GM18502 (cell line): Measurements from ENCODE around the gene DLGAP1.
"Not testable (repeated sequence)": the region's sequence is repeated elsewhere in the genome, so short reads cannot be mapped to it uniquely, and the experiment has no call there.

Source experiments
- ATAC-seq: cut with Tn5 transposase; IDR thresholded peaks from one replicate; pipeline ENCODE4 v1.9.1; 2021; ENCODE audit warnings: mild to moderate bottlenecking; ENCODE audit not compliant: unreplicated experiment, poor library complexity

The DLGAP1 gene

DNA sequence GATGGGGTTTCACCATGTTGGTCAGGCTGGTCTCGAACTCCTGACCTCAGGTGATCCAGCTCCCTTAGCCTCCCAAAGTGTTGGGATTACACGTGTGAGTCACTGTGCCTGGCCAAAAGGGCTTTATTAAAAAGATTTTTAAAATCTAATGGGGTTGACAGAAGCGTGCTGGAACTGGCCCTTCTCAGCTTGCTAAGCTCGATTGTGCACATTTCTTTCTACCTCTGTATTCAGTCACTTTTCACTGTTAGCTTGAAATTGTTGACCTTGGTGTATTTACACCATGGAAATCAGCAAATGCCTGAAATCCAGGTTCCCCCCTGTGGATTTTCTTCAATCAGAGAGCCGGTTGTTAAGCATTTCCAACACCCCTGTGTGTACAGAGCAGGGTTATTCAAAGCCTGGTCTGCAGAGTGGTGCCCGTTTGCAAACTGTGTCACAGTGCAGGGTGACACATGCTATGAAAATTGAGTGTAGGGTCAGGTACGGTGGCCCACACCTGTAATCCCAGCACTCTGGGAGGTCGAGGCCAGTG lies 864.9 kb downstream of the DLGAP1 start:
- ATAC-seq, result no peak

DNA sequence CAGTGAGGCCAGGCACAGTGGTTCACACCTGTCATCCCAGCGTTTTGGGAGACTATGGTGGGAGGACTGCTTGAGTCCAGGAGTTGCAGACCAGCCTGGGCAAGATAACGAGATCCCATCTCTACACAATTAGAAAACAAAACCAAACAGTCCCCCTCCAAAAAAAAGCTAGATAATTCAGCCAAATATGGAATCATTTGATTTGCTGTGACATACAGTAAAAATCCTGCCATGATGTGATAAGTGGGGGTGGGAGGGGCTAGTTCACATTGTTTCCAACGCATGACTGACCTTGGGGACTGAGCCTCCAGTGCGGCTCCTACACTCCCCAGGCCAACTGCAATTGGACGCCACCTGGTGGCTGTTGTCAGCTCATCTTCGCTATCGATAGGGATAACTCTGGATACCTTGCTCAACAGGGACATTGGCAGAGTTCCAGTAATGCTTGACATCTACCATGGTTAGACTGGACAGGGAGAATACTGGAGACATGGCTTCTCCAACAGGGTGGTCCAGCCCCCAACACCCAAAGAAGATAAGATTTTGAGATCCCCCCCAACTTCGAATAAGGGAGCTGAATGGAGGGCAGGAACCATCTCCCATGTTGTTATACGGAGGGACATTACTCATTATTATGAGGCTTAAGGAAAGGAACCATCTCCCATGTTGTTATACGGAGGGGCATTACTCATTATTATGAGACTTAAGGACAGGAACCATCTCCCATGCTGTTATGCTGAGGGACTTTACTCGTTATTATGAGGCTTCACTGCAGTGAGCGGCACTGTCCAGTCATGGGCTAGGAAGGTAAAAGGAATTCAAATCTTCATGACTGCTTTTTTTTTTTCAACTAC lies 869.2 kb downstream of the DLGAP1 start:
- ATAC-seq, result peak; percentile 36

DNA sequence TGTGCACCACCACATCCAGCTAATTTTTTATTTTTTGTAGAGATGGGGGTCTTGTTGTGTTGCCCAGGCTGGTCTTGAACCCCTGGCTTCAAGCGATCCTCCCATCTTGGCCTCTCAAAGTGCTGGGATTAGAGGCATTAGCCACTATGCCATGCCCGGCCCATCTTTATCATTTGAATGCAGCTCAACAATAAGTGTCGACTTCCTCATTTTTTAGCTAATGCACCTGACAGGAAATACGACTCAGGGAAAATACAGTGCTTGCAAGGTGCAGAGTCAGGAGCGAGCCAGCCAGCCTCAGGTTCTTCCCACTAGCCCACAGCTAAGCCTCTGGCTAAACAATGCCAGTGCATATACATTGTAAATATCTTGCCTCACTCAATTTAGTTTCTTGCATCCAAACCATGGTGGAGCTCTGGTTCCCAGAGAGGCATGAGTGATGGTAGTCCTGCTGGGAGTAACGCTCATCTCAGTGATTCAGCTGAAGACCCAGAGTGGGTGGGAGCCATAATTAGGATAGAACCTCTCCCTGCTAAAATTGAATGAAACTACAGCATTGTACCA lies 870.1 kb downstream of the DLGAP1 start:
- no peak for ATAC-seq

DNA sequence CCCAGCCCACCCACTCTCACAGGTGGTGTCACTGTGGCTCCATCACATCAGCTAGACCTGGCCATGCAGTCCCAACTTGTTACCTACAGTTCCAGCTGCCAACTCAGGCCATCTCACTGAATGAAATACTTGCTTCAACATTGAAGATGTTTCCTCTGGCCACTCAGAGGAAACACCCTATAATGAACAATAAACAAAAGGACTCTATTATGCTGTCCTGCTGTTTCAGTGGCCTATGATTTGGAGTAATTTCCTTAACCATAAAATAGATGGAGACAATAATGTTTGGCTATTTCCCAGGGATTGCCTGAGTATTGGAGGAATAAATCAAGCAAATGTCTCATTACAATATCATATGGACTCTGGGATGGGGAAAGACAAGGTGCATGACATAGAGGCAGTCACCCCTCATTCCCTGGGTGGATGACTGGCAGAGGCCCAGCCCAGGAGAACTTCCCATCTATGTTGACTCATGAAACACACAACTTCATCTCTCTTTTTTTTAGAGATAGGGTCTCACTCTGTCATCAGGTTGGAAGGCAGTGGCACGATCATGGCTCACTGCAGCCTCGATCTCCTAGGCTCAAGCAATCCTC lies 870.7 kb downstream of the DLGAP1 start:
- no peak for ATAC-seq

DNA sequence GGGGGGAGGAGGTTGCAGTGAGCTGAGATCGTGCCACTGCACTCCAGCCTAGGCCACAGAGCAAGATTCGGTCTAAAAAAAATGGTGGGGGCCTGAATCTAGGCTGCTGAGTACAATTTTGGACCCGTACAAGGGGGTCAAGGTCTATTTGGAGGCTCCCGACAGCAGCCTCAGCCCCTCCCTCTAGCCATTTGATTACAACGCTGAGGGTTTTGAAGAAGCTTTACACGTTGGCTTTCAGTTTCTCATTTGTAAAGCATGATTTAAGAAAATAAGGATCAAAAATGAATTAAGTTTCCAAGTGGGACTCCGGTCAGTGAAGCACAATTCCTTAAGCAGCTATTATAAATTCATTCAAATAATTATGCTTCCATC lies 871.2 kb downstream of the DLGAP1 start:
- ATAC-seq, result no peak

DNA sequence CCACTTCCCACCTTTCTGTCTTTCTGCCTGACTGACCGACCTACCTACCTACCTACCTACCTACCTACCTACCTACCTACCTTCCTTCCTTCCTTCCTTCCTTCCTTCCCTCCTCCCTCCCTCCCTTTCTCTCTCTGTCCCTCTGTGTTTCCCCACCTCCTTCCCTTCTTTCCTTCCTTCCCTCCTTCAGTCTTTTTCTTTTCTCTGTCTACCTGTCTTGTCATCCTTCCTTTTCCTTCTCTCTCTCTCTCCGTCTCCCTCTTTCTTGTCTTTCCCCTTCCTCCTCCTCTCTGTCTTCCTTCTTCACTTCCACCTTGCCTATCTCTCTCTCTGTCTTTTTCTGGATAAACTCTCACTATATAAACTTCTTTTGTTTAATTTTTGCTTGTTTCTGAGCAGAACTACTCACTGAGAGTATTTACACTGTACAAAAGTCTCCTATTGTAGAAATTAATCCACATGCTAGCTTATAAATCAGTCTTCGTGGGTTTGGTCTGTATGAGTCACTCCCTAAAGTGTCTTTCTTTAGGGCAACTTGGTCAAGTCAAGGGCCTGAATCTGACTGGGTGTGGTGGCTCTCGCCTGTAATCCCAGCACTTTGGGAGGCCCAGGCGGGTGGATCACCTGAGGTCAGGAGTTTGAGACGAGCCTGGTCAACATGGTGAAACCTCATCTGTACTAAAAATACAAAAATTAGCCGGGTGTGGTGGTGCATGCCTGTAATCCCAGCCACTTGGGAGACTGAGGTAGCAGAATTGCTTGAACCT lies 871.8 kb downstream of the DLGAP1 start:
- not testable (repeated sequence) for ATAC-seq

DNA sequence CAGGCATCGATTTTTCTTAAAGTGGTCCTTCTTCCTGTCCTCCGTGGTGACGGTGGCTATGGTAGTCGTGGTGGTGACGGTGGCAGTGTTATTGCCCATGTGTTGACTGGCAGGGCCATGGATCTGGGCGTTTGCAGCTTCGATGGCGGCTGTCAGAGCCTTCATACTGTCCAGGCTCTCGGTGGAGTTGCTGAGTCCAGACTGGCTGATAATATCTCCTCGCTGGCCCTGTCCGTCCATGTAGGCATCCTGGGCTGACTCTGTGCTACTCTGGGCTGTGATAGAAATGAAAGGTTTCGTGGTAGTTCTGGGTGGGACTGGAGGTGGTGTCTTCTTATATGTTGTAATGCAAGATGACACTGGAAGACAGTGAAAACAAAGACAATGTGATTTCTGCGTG lies 873.2 kb downstream of the DLGAP1 start:
- ATAC-seq, result no peak

DNA sequence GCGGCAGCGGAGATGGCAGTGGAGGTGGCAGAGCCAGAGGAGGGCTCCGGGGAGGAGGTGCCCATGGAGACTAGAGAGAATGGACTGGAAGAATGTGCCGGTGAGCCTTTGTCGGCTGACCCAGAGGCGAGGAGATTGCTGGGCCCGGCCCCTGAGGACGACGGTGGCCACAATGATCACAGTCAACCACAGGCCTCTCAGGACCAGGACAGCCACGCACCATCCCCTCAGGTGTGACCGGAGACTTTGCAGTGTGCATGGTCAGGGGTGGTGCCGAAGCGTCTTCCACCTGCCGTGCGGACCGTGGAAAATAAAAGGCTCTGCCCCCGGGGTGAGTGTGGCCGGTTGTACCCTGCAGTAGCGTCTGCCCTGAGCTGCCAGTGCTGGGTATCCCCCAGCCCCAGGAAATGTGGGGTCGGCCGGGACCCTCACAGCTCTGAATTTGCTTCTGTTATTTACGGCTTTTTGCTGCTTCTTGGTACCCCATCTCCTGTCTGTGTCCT lies 874.5 kb downstream of the DLGAP1 start:
- not testable (repeated sequence) for ATAC-seq

DNA sequence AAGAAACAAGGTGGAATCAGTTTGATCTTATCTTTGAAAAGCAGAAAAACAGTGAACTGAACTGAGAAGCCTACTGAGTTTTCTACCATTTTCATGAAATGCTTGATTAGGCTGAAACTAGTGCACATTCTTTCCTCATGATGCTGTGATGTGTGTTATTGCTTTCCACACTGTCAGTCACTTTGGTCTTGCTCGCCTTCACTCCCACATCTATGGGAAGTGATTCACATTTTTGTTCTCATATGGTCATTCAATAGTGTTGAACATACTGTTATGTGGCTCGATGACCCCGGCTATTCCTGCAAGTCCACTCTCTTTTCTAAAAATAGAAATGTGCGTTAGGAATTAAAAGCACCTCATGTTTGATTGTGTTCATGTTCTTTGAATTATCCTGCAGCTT lies 875.4 kb downstream of the DLGAP1 start:
- ATAC-seq, result no peak

DNA sequence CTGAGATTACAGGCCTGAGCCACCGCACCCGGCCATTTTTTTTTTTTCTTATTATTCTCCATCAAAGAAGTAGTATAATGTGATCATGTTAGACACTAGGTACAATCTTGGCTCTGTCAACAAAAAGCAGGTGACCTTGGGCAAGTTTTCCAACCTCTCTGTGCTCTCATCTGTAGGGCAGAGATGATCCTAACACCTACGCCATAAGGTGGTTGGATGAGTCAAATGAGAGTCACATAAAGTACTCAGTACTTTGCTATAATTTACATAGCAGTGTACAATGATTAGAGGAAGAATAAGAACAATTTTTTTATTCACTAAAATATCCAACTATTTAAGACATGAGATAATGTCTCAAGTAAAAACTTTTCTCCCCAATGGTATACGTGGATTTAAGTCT lies 876.5 kb downstream of the DLGAP1 start:
- ATAC-seq, result no peak

DNA sequence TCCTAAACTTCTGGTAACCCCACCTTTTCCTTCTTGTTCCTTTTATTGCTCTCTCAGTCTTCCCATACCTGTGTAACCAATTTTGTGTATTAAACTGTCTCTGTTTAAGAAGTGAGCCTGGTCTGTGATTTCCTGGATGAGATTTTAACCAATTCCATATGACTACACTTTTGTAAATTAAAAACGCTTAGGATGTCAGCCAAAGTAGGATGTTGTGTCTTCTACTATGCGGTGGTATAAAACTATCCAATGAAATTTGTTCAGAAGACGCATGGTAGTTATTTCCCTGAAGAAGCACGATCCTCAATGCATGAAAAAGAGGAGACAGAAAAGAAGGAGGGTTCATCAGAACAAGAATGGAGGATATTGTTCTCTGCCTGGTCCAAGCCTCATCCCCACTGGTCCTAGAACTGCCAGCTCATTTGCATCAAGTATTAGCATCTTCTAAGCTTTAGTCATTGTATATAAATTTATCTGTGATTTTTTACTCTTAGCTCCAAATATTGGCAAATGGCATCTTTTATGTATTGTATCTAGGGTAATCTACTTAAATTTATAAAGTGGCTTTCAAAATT lies 877.7 kb downstream of the DLGAP1 start:
- ATAC-seq, result no peak

DNA sequence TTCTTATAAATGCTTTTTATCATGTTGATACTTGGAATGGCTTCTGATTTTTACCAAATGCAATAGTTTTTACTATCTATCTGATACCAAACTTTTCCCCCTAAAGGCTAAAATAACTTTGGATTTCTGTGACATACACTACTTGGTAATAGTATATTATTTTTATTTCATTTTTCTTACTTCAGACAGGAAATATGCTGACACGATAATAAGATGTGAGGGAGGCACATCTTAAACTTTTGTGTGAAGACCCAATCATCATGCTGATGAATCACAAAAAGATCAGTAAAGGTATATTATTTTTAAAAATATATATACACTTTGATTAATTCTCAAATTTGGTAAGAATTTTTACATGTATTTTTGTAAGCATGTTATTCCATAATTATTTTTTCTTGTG lies 882.3 kb downstream of the DLGAP1 start:
- no peak for ATAC-seq

DNA sequence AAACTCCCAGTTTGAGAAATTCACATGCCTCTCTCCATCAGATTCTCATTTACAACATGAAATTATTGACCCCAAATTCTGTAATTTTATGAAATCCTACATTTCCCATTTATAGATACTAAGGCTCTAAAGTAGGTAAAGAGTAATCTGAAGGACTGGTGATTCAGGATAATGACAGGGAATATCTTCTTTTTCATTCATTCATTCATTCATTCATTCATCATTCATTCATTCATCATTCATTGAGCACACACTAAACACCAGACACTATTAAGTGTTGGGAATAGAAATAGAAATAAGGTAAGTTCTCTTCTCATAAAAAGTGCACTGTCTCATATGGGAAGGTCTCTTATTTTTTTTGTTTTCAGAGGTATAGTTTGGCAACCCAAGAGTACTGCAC lies 888.3 kb downstream of the DLGAP1 start:
- no peak for ATAC-seq

DNA sequence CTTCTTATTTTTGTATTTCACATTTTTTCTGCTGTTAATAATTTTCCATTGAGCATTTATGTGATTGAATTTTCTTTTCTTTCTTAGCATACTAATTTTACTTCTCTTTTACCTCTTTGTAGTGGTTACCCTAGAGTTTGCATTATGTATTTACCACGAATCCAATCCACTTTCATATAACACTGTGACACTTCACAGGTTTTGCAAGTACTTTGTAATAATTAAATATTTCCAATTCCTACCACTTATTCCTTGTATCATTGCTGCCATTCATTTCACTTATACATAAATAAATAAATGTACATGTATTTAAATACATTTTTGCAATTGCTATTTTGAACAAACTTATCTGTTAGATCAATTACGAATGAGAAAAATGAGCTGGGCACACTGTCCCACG lies 894.4 kb downstream of the DLGAP1 start:
- ATAC-seq, result no peak

DNA sequence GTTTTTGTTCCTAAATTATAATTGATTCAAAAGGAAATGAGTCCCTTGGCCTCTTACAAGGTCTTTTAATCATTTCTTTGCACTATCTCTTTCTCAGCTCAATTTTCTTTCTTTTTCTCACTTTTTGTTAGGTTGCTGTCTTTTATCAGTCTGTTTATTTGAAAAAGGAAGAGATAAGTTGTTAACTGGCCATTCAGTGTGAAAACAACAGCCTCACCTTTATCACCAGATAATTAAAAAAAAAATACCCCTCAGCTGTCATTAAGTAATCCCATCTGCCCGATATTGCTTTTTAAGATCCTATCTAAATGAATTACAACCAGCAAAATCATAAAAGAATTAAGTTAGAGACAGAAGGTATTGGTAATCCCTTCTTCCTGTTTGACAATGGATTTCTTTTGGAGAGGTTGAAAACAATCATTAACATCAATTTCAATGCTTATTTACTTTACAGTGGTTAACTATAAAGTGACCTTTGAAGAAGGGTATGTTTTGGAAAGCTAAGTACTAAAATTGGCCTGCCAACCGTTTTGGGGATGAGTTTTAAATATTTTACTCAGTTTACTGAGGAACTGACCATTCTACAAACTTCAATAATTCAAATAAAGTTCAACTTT lies 900.2 kb downstream of the DLGAP1 start:
- ATAC-seq, result no peak

DNA sequence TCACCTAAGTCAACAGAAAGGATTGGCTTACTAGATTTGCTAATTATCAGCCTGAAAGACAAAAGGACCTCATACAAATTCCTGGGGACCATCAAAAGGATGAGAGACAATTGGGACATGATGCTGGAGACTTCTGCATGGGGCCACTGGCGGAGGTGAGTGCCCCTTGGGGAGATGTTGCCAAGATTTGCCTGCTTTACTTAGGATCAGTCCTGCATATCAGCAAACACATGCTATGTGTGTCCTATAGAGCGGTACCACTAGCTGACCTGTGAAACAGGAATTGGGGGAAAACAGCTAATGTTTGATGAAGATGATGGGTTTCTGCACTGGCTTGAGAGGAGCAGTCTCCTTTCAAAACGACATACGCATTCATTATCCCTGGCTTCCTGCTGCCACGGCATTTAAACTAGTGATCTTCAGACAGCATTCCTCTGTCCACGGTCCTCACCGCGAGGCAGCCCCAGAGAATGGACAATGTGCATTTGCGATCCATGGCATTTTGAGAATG lies 901.0 kb downstream of the DLGAP1 start:
- ATAC-seq, result no peak

DNA sequence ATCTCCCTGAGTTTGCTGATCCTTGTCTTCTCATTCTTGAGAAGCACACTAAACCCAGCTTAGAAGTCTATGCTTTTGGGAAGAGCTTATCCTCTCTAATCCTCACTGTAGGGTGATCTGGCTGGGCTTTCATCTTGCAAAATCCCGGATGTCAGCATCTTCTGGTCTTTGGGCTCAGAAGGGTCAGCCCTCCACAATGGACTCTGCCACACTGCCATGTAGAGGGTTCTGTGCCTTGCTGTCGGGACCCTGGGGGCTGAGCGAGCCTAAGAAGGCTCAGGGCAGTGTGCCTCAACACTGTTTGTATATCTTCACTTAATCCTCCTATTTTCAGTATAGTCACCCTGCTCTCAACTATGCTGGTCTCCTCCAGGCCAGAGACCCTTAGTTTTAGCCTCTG lies 902.8 kb downstream of the DLGAP1 start:
- no peak for ATAC-seq

DNA sequence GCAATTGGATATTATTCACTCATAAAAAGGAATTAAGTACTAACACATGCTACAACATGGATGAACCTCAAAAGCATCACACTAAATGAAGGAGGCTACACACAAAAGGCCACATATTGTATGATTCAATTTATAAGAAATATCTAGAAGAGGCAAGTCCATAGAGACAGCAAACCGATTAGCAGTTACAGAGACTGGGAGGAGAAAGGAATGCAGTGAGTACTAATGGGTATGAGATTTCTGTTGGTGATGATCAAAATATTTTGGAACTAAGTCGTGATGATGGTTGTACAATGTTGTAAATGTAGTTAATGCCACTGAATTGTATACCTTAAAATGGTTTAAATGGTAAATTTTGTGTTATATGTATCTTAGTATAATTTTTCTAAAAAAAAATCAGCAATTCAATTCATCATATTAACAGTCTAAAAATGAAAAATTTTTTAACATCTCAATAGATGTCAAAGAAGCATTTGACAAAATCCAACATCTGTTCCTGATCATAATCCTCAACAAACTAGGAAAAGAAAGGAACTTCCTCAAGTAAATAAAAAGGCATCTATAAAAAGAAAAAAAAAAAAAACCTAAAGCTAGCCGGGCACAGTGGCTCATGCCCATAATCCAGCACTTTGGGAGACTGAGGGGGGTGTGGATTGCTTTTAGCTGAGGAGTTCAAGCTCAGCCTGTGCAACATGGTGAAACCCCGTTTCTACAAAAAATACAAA lies 907.1 kb downstream of the DLGAP1 start:
- no peak for ATAC-seq

DNA sequence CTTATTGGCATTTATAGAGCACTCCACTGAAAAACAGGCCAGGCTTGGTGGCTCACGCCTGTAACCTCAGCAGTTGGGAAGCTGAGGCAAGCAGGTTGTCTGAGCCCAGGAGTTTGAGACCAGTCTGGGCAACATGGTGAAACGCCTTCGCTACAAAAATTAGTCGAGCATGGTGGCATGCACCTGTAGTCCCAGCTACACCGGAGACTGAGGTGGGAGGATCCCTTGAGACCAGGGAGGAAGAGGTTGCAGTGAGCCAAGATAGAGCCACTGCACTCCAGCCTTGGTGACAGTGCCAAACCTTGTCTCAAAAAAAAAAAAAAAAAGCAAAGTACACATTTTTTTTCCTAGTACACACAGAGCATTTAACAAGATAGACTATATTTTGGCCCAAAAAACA lies 909.0 kb downstream of the DLGAP1 start:
- no peak for ATAC-seq
